Endothelial cell (in vitro differentiated cells): ENCODE data around the gene DGAT2. TPM values are rescaled to one million over a fixed set of nuclear protein-coding genes. Genes with fewer than 3 reads are reported as not detected.
"Not testable (repeated sequence)": the region's sequence is repeated elsewhere in the genome, so short reads cannot be mapped to it uniquely, and the experiment has no call there.

Experiments
- DNase-seq: peaks from one replicate; pipeline ENCODE4 v3.0.0; 2021; ENCODE audit warnings: low spot score
- H3K27ac Mint-ChIP-seq: one replicate; pipeline ENCODE4 v1.8.0; 2021; ENCODE audit warnings: mixed read lengths, inconsistent platforms; ENCODE audit not compliant: unreplicated experiment
- H3K27me3 Mint-ChIP-seq: one replicate; pipeline ENCODE4 v1.8.0; 2021; ENCODE audit warnings: mild to moderate bottlenecking, moderate library complexity, mixed read lengths, inconsistent platforms; ENCODE audit not compliant: unreplicated experiment
- H3K36me3 Mint-ChIP-seq: one replicate; pipeline ENCODE4 v1.8.0; 2021; ENCODE audit warnings: mild to moderate bottlenecking, low read depth, mixed read lengths, inconsistent platforms; ENCODE audit not compliant: unreplicated experiment
- H3K4me1 Mint-ChIP-seq: one replicate; pipeline ENCODE4 v1.8.0; 2021; ENCODE audit warnings: mild to moderate bottlenecking, mixed read lengths, inconsistent platforms; ENCODE audit not compliant: unreplicated experiment
- H3K4me3 Mint-ChIP-seq: one replicate; pipeline ENCODE4 v1.8.0; 2021; ENCODE audit warnings: mild to moderate bottlenecking, mixed read lengths, inconsistent platforms; ENCODE audit not compliant: unreplicated experiment
- H3K9me3 Mint-ChIP-seq: one replicate; pipeline ENCODE4 v1.8.0; 2021; ENCODE audit warnings: mixed read lengths, inconsistent platforms; ENCODE audit not compliant: unreplicated experiment
- total RNA-seq: library from RNA; stranded (reverse); fragmentation: NEBNext Ultra II Directional; extraction: Animal tissue kit (Norgen Biotek cat#: 25700); gene quantifications from one replicate; pipeline ENCODE4 v1.2.1, GENCODE V29; 2021; ENCODE audit not compliant: unreplicated experiment
- TF ChIP-seq, protein P1 (sequence below): fragments of 200-600 bp; sonication (generic); IDR thresholded peaks from one replicate; pipeline ENCODE4 v1.5.0; 2021; ENCODE audit warnings: antibody characterized with exemption; ENCODE audit not compliant: unreplicated experiment

The DGAT2 gene
- total RNA-seq, 1 donor from 2014 or later, result 0.51 TPM

DNA sequence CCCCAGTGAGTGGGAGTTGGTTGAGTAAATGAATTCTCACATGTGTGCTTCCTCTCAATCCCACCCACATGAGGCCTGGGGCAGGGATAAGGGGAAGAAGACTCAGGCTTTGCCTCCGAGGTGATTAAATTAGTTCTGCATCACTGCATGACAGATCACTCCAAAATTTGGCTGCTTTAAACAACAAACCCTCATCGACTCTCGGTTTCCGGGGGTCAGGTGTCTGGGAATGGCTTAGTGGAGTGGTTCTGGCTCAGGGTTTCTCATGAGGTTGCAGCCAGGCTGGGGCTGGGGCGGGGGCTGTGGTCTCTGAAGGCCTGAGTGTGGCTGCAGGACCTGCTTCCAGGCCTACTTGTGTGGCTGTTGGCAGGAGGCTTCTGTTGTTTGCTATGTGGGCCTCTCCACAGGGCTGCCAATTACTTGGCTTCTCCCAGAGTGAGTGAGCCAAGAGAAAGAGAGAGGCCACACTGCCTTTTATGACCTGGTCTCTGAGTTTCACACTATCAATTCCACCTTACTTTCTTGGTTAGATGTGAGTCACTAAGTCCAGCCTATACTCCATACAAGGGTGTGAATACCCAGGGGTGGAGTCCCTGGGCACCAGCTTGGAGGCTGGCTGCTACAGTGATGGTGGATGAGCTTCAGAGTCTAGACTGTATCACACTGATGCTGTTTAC lies 35.0 kb upstream of the DGAT2 start:
- DNase-seq, result no peak
- Mint-ChIP-seq H3K4me1 (no peaks in the 10 kb centered on the region), H3K9me3 (no peaks in the 10 kb centered on the region), H3K4me3 (no peak overlapping the region), H3K27me3 (peaks cover 5% of the 10 kb centered on the region), H3K36me3 (peaks cover 4% of the 10 kb centered on the region), H3K27ac (no peak overlapping the region)
- TF ChIP-seq, protein P1, sequence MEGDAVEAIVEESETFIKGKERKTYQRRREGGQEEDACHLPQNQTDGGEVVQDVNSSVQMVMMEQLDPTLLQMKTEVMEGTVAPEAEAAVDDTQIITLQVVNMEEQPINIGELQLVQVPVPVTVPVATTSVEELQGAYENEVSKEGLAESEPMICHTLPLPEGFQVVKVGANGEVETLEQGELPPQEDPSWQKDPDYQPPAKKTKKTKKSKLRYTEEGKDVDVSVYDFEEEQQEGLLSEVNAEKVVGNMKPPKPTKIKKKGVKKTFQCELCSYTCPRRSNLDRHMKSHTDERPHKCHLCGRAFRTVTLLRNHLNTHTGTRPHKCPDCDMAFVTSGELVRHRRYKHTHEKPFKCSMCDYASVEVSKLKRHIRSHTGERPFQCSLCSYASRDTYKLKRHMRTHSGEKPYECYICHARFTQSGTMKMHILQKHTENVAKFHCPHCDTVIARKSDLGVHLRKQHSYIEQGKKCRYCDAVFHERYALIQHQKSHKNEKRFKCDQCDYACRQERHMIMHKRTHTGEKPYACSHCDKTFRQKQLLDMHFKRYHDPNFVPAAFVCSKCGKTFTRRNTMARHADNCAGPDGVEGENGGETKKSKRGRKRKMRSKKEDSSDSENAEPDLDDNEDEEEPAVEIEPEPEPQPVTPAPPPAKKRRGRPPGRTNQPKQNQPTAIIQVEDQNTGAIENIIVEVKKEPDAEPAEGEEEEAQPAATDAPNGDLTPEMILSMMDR, result no peak

DNA sequence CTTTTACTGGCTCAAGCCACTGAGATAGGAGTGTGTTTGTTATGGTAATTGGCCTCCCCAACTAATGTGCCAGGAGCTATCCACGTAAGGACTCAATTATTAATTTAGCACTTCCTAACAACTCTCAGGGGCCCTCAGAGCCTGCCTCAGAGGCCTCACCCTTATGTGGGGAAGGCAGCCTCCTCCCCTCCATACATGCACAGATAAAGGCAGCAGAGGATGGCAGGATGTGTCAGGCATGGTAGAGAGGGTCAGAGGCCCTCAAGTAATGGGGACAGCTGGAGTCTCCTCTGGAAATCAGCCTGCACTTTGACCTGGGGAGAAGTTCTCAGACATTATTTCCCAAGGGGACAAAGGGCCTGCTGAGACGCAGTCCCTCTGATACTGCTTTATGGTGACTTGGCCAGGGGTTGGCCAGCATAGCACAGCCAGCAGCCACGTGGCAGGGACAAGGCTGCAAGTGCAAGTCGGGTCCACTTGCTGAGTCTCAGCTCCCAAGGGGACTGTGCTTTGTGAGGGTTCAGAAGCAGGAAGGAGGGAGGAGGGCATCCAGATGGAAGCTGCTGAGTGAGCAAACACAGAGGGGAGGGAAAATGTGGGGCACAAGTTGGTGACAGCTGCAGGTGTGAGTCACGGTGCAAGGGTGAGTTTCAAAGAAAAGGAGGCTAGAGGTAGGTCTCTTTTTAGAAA lies 33.9 kb upstream of the DGAT2 start:
- Mint-ChIP-seq H3K36me3 (peaks cover 4% of the 10 kb centered on the region), H3K27ac (no peak overlapping the region), H3K9me3 (no peaks in the 10 kb centered on the region), H3K27me3 (peaks cover 5% of the 10 kb centered on the region), H3K4me1 (no peaks in the 10 kb centered on the region), H3K4me3 (no peak overlapping the region)
- TF ChIP-seq, protein P1, result no peak
- no peak for DNase-seq

DNA sequence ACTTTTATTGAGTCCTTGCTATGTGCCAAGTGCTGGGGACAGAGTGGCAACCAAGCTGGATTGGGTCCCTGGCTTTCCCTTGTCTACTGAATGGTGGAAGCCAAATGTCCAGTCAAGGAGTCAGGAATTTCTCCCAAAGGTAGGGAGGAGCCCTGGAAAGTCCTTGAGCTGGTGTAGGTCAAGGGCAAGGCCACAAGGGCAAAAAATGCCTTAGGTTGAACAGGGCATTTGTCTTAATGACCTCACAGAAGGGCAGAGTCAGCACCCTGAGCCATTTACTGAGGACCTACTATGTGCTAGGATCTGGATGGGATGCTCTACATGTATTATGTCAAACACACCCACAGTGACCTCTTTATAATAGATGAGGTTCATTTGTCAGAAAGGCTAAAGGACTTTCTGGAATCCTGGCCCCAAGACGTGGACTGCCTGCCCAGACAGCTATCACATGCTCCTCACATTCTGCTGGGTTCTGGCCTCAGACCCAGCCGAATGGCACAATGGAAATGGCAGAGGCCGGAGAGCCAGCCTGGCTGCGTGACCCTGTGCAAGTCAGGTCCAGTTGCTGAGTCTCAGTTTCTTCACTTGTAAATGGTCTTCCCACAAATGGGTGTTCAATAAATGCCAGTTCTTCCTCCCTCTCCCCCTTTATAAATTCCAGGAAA lies 33.3 kb upstream of the DGAT2 start:
- no peak for DNase-seq
- Mint-ChIP-seq H3K27ac (no peak overlapping the region), H3K9me3 (no peaks in the 10 kb centered on the region), H3K4me1 (no peaks in the 10 kb centered on the region), H3K4me3 (no peak overlapping the region), H3K27me3 (peaks cover 5% of the 10 kb centered on the region), H3K36me3 (peaks cover 4% of the 10 kb centered on the region)
- TF ChIP-seq, protein P1, result no peak

DNA sequence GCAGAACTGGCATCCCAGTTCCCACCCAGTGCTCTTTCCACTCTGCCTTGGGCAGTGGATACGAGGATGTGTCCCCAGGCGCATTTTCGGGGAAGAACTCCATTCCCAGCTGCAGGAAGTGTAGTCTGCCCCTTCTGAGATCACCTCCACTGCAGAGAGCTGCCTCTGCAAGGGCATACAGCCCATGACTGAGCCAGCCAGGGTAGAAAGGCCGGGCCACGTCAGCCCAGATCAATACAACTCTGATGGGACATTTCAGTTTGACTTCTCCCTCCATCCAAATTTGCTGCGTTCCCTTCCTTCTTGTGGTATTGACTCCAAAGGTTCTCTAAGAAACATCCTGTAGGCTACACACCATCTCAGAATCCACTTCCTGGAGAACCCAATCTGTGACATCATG lies 31.3 kb upstream of the DGAT2 start:
- no peak overlapping the region for H3K27ac Mint-ChIP-seq
- DNase-seq, result no peak
- TF ChIP-seq, protein P1, result no peak
- peaks cover 4% of the 10 kb centered on the region for H3K36me3 Mint-ChIP-seq
- no peaks in the 10 kb centered on the region for H3K9me3 Mint-ChIP-seq
- H3K4me1 Mint-ChIP-seq, result no peaks in the 10 kb centered on the region
- no peak overlapping the region for H3K4me3 Mint-ChIP-seq
- H3K27me3 Mint-ChIP-seq, result peaks cover 2% of the 10 kb centered on the region

DNA sequence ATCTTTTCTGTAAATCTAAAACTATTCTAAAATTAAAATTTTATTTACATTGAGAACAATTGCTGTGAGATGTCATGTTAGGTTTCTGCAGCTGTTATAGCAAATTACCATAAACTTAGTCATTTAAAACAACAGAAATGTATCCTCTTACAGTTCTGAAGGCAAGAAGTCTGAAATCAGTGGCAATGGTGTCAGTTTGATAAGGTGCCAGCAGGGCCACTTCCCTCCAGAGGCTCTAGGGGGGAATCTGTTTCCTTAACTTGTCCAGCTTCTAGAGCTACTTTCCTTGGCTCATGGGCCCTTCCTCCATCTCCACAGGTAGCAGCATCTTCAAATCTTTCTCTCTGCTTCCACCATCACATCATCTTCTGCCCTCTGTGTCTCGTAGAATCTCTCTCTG lies 27.9 kb upstream of the DGAT2 start:
- H3K4me3 Mint-ChIP-seq, result no peak overlapping the region
- DNase-seq, result no peak
- H3K27ac Mint-ChIP-seq, result no peak overlapping the region
- H3K9me3 Mint-ChIP-seq, result no peaks in the 10 kb centered on the region
- TF ChIP-seq, protein P1, result no peak
- no peaks in the 10 kb centered on the region for H3K27me3 Mint-ChIP-seq
- H3K4me1 Mint-ChIP-seq, result no peaks in the 10 kb centered on the region
- no peaks in the 10 kb centered on the region for H3K36me3 Mint-ChIP-seq

DNA sequence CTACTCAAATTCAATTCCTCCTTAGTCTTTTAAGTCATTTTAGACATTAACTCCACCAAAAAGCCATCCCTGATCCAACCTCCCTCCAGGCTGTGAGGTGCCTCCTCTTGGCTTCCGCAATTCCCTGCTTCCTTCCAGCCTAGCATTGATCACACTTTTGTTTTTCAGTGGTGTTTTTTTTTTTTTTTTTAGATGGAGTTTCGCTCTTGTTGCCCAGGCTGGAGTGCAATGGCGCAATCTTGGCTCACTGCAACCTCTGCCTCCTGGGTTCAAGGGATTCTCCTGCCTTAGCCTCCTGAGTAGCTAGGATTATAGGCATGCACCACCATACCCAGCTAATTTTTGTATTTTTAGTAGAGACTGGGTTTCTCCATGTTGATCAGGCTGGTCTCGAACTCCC lies 25.4 kb upstream of the DGAT2 start:
- not testable (repeated sequence) for H3K9me3 Mint-ChIP-seq, DNase-seq, H3K4me3 Mint-ChIP-seq, H3K27me3 Mint-ChIP-seq, H3K36me3 Mint-ChIP-seq, H3K4me1 Mint-ChIP-seq, H3K27ac Mint-ChIP-seq
